Neural cell (in vitro differentiated cells): ENCODE results near the gene RAF1. TPM values are rescaled to one million over a fixed set of nuclear protein-coding genes. Genes with fewer than 3 reads are reported as not detected.

Experiments
- H2AFZ ChIP-seq: fragments of 200-600, 300-800 bp; sonication (generic), shearing (Covaris generic); 2 replicates; pipeline ENCODE4 v1.6.0; 2014; ENCODE audit warnings: low read depth, mild to moderate bottlenecking, antibody characterized with exemption, low read length, moderate library complexity
- H3F3A ChIP-seq: fragments of 200-600 bp; shearing (Covaris generic); 2 replicates; pipeline ENCODE4 v1.6.1; 2016; ENCODE audit warnings: mild to moderate bottlenecking, moderate library complexity, mixed read lengths, antibody characterized with exemption, low read length; ENCODE audit not compliant: insufficient read depth, poor library complexity, severe bottlenecking
- H3K27ac ChIP-seq: fragments of 200-600, 300-800 bp; sonication (generic), shearing (Covaris generic); 2 replicates; pipeline ENCODE4 v1.5.1; 2014; ENCODE audit warnings: mild to moderate bottlenecking, low read length, moderate library complexity
- H3K27me3 ChIP-seq: fragments of 300-800, 200-600 bp; sonication (generic), shearing (Covaris generic); 2 replicates; pipeline ENCODE4 v1.6.0; 2014; ENCODE audit warnings: mild to moderate bottlenecking, low read depth, low read length, moderate library complexity; ENCODE audit not compliant: insufficient read depth
- H3K36me3 ChIP-seq: fragments of 300-800, 200-600 bp; sonication (generic), shearing (Covaris generic); 2 replicates; pipeline ENCODE4 v1.5.1; 2014; ENCODE audit warnings: mild to moderate bottlenecking, antibody characterized with exemption, low read length, moderate library complexity; ENCODE audit not compliant: insufficient read depth
- H3K4me2 ChIP-seq: fragments of 300-800, 200-600 bp; sonication (generic), shearing (Covaris generic); 2 replicates; pipeline ENCODE4 v1.6.0; 2014; ENCODE audit warnings: mild to moderate bottlenecking, low read length
- H3K4me3 ChIP-seq: fragments of 300-800, 200-600 bp; sonication (generic), shearing (Covaris generic); 2 replicates; pipeline ENCODE4 v1.5.1; 2014; ENCODE audit warnings: mild to moderate bottlenecking, low read length, moderate library complexity
- H3K79me2 ChIP-seq: fragments of 200-600 bp; shearing (Covaris generic); replicated peaks from 2 replicates; pipeline ENCODE4 v1.6.0; 2014; ENCODE audit warnings: mild to moderate bottlenecking, low read length, moderate library complexity; ENCODE audit not compliant: insufficient read depth
- H3K9ac ChIP-seq: fragments of 300-800, 200-600 bp; sonication (generic), shearing (Covaris generic); 2 replicates; pipeline ENCODE4 v1.6.1; 2016; ENCODE audit warnings: mild to moderate bottlenecking, low read length, mixed read lengths
- H3K9me2 ChIP-seq: fragments of 200-600 bp; shearing (Covaris generic); 2 replicates; pipeline ENCODE4 v1.6.1; 2016; ENCODE audit warnings: mild to moderate bottlenecking, low read length, mixed read lengths; ENCODE audit not compliant: insufficient read depth
- H3K9me3 ChIP-seq: fragments of 200-600, 300-800 bp; sonication (generic), shearing (Covaris generic); 2 replicates; pipeline ENCODE4 v1.6.1; 2016; ENCODE audit warnings: mild to moderate bottlenecking, mixed run types, low read length, moderate library complexity, mixed read lengths
- H4K20me1 ChIP-seq: fragments of 200-600 bp; shearing (Covaris generic); 2 replicates; pipeline ENCODE4 v1.6.1; 2016; ENCODE audit warnings: mild to moderate bottlenecking, mixed run types; ENCODE audit not compliant: insufficient read depth
- CTCF ChIP-seq: fragments of 450-650 bp; IDR thresholded peaks from 2 replicates; pipeline ENCODE4 v1.5.1; 2014; ENCODE audit warnings: antibody characterized with exemption, mild to moderate bottlenecking, moderate library complexity; ENCODE audit not compliant: poor library complexity, severe bottlenecking
- EP300 ChIP-seq: fragments of 450-650 bp; conservative IDR thresholded peaks from 2 replicates; pipeline ENCODE4 v1.6.1; 2014; ENCODE audit warnings: antibody characterized with exemption, mild to moderate bottlenecking, moderate library complexity; ENCODE audit not compliant: poor library complexity, severe bottlenecking
- EZH2 ChIP-seq: fragments of 200-600, 300-800 bp; shearing (Covaris generic), sonication (generic); IDR thresholded peaks from 2 replicates; pipeline ENCODE4 v1.6.1; 2014; ENCODE audit warnings: antibody characterized with exemption, low read length, borderline replicate concordance, mild to moderate bottlenecking; ENCODE audit not compliant: insufficient read depth, poor library complexity, severe bottlenecking
- MXI1 ChIP-seq: fragments of 450-650 bp; conservative IDR thresholded peaks from 2 replicates; pipeline ENCODE4 v1.6.1; 2014; ENCODE audit warnings: antibody characterized with exemption, mild to moderate bottlenecking; ENCODE audit not compliant: poor library complexity, severe bottlenecking
- POLR2AphosphoS5 ChIP-seq: IDR thresholded peaks from 2 replicates; pipeline ENCODE4 v1.6.1; 2012
- RAD21 ChIP-seq: fragments of 450-650 bp; conservative IDR thresholded peaks from 2 replicates; pipeline ENCODE4 v1.6.1; 2014; ENCODE audit warnings: antibody characterized with exemption, mild to moderate bottlenecking, moderate library complexity
- REST ChIP-seq: IDR thresholded peaks from 2 replicates; pipeline ENCODE4 v1.6.1; 2012; ENCODE audit warnings: borderline replicate concordance
- SMC3 ChIP-seq: fragments of 450-650 bp; conservative IDR thresholded peaks from 2 replicates; pipeline ENCODE4 v1.6.1; 2014; ENCODE audit warnings: antibody characterized with exemption, mild to moderate bottlenecking, moderate library complexity; ENCODE audit not compliant: poor library complexity
- TAF1 ChIP-seq: IDR thresholded peaks from 2 replicates; pipeline ENCODE4 v1.6.1; 2012; ENCODE audit warnings: low read depth
- polyA plus RNA-seq: library from polyadenylated mRNA; depleted of rRNA; stranded (reverse); fragments of >200 nt; gene quantifications from 2 replicates; pipeline ENCODE4 v1.2.3, GENCODE V29; 2014

Gene RAF1
- polyA plus RNA-seq, 1 donor from 2014 or later = 215 TPM

- no peaks in the 10 kb centered on the region for H3F3A ChIP-seq
- H3K4me3 ChIP-seq = no peak overlapping the region
- no peaks in the 10 kb centered on the region for H3K36me3 ChIP-seq
- H3K9ac ChIP-seq = no peak overlapping the region
- H3K27me3 ChIP-seq = no peaks in the 10 kb centered on the region
- H3K4me2 ChIP-seq = no peak overlapping the region
- peaks cover 95% of the 10 kb centered on the region for H3K79me2 ChIP-seq
- no peaks in the 10 kb centered on the region for H3K9me3 ChIP-seq
- TF ChIP-seq MXI1 (no peak), CTCF (no peak), EP300 (no peak), REST (no peak)
- no peak overlapping the region for H2AFZ ChIP-seq
- peaks cover 14% of the 10 kb centered on the region for H4K20me1 ChIP-seq
- H3K9me2 ChIP-seq = no peaks in the 10 kb centered on the region
- H3K27ac ChIP-seq = no peak overlapping the region
Measured at GRCh38 chr3:12655701-12656100, 8.2 kb downstream of the RAF1 start.

- no peak overlapping the region for H3K27ac ChIP-seq
- H2AFZ ChIP-seq = no peak overlapping the region
- H3K9me3 ChIP-seq = no peaks in the 10 kb centered on the region
- peaks cover 94% of the 10 kb centered on the region for H3K79me2 ChIP-seq
- H3K27me3 ChIP-seq = no peaks in the 10 kb centered on the region
- TF ChIP-seq MXI1 (no peak), TAF1 (no peak), POLR2AphosphoS5 (no peak), EZH2 (no peak), SMC3 (no peak), RAD21 (no peak), EP300 (no peak), REST (no peak), CTCF (no peak)
- no peaks in the 10 kb centered on the region for H3F3A ChIP-seq
- peaks cover 12% of the 10 kb centered on the region for H4K20me1 ChIP-seq
- H3K4me3 ChIP-seq = no peak overlapping the region
- H3K36me3 ChIP-seq = no peaks in the 10 kb centered on the region
- H3K9me2 ChIP-seq = no peaks in the 10 kb centered on the region
- no peak overlapping the region for H3K9ac ChIP-seq
- no peak overlapping the region for H3K4me2 ChIP-seq
Measured at GRCh38 chr3:12653747-12654146, 10.2 kb downstream of the RAF1 start.
